HG03457 (cell line): ENCODE data around the gene GPR21.
A peak's percentile ranks its signal among the peaks of the same experiment; 100 is the strongest.

Source experiments
- ATAC-seq: cut with Tn5 transposase; IDR thresholded peaks from one replicate; pipeline ENCODE4 v1.9.1; 2021; ENCODE audit warnings: moderate number of reproducible peaks; ENCODE audit not compliant: unreplicated experiment

Gene GPR21

GRCh38 chr9:123033352-123033751 lies at the start of gene GPR21:
TSS of gene GPR21 (plus strand) at chr9:123033667. CDS start at chr9:123034567, 900 bp downstream.
- ATAC-seq, result no peak

- ATAC-seq, result no peak
Measured at GRCh38 chr9:122986010-122986409, 47.5 kb upstream of the GPR21 start.

- no peak for ATAC-seq
Measured at GRCh38 chr9:122988141-122988540, 45.3 kb upstream of the GPR21 start.

- peak; percentile 40 for ATAC-seq
Measured at GRCh38 chr9:122988920-122989621, 44.4 kb upstream of the GPR21 start.

GRCh38 chr9:122991370-122991830 lies 42.1 kb upstream of the GPR21 start:
- no peak for ATAC-seq

GRCh38 chr9:122996586-122996985 lies 36.9 kb upstream of the GPR21 start:
- no peak for ATAC-seq

- ATAC-seq, result no peak
Measured at GRCh38 chr9:122998448-122998847, 35.0 kb upstream of the GPR21 start.

GRCh38 chr9:123000371-123001068 lies 32.9 kb upstream of the GPR21 start:
- no peak for ATAC-seq

GRCh38 chr9:123002754-123003153 lies 30.7 kb upstream of the GPR21 start:
- no peak for ATAC-seq

- ATAC-seq, result no peak
Measured at GRCh38 chr9:123003466-123003865, 30.0 kb upstream of the GPR21 start.

- no peak for ATAC-seq
Measured at GRCh38 chr9:123005964-123006363, 27.5 kb upstream of the GPR21 start.

GRCh38 chr9:123007269-123007668 lies 26.2 kb upstream of the GPR21 start:
- no peak for ATAC-seq

- no peak for ATAC-seq
Measured at GRCh38 chr9:123008909-123009308, 24.6 kb upstream of the GPR21 start.

- ATAC-seq, result no peak
Measured at GRCh38 chr9:123011380-123011779, 22.1 kb upstream of the GPR21 start.

GRCh38 chr9:123011878-123012528 lies 21.5 kb upstream of the GPR21 start:
- no peak for ATAC-seq

- ATAC-seq, result no peak
Measured at GRCh38 chr9:123016631-123017030, 16.8 kb upstream of the GPR21 start.

- ATAC-seq, result no peak
Measured at GRCh38 chr9:123020796-123021195, 12.7 kb upstream of the GPR21 start.

GRCh38 chr9:123026425-123026824 lies 7.0 kb upstream of the GPR21 start:
- no peak for ATAC-seq

GRCh38 chr9:123027517-123027916 lies 6.0 kb upstream of the GPR21 start:
- no peak for ATAC-seq

GRCh38 chr9:123028136-123028535 lies 5.3 kb upstream of the GPR21 start:
- ATAC-seq, result no peak

- ATAC-seq, result no peak
Measured at GRCh38 chr9:123028973-123029372, 4.5 kb upstream of the GPR21 start.

- ATAC-seq, result no peak
Measured at GRCh38 chr9:123031963-123032362, 1.5 kb upstream of the GPR21 start.
